K562 (cell line): ENCODE results near the gene RNF19B. TPM values are rescaled to one million over a fixed set of nuclear protein-coding genes. Genes with fewer than 3 reads are reported as not detected.

ENCODE experiments used
- ATAC-seq: fragments of 200-7000 bp; cut with Tn5 transposase; 3 replicates; pipeline ENCODE4 v1.9.1; 2020; ENCODE audit warnings: moderate library complexity
- BruUV-seq: library from RNA; stranded (reverse); fragments of 400-500 nt; replicated peaks from 2 replicates; lab custom pipeline; 2021; lab: Mats Ljungman, UMichigan
- CTCF ChIA-PET: fragments of 300-600 bp; formaldehyde crosslinking; extraction: SDS; loops from one replicate; lab custom pipeline; 2021; ENCODE audit warnings: low intra/inter-chr PET ratio; lab: Yijun Ruan, JAX
- POLR2A ChIA-PET: fragments of 300-600, 350-650 bp; sonication (Branson Sonifier 250); formaldehyde crosslinking; extraction: SDS; loops from one replicate; lab custom pipeline; 2021; ENCODE audit warnings: antibody characterized with exemption, inconsistent platforms; lab: Yijun Ruan, JAX
- DNase-seq, 4 experiments: peaks; one replicate each; pipeline versions ENCODE4 v3.0.0 to v3.0.0-alpha.2; 2011 to 2018; ENCODE audit warnings: low spot score in 3 of 4, mixed read lengths in 3 of 4; ENCODE audit errors: extremely low read depth in 1 of 4
- FAIRE-seq: peaks from 2 replicates; lab custom pipeline; 2011; peaks lifted over from hg19 to GRCh38; lab: Jason Lieb, UNC
- H2AFZ ChIP-seq: 2 replicates; pipeline ENCODE4 v1.6.0; 2011; ENCODE audit warnings: low read depth, low read length, control low read depth, inconsistent platforms
- H3K27ac ChIP-seq: fragments of 200-600 bp; 3 replicates; pipeline ENCODE4 v1.8.0; 2011; ENCODE audit warnings: low read depth, mild to moderate bottlenecking, control low read depth, inconsistent platforms, low read length, moderate library complexity, mixed read lengths; ENCODE audit errors: extremely low read depth
- H3K27me3 ChIP-seq, 2 experiments: fragments of 300-600 bp in 1 of 2; 2 replicates in 1 of 2; 3 replicates in 1 of 2; pipeline versions ENCODE4 v1.6.0 to v1.8.0; 2011; ENCODE audit warnings: inconsistent platforms in 2 of 2, low read length in 2 of 2, mild to moderate bottlenecking in 1 of 2, mixed read lengths in 1 of 2, moderate library complexity in 1 of 2; ENCODE audit not compliant: control insufficient read depth in 2 of 2, insufficient read depth in 2 of 2
- H3K36me3 ChIP-seq: fragments of 300-600 bp; 3 replicates; pipeline ENCODE4 v1.8.0; 2011; ENCODE audit warnings: mild to moderate bottlenecking, low read length, inconsistent platforms; ENCODE audit not compliant: control insufficient read depth, insufficient read depth
- H3K4me1 ChIP-seq, 2 experiments: fragments of 200-600 bp in 1 of 2; replicated peaks in 1 of 2; 2 replicates in 1 of 2; 3 replicates in 1 of 2; pipeline versions ENCODE4 v1.5.1 to v1.8.0; 2011; ENCODE audit warnings: inconsistent platforms in 2 of 2, low read length in 2 of 2, mild to moderate bottlenecking in 1 of 2, mixed read lengths in 1 of 2, moderate library complexity in 1 of 2; ENCODE audit not compliant: control insufficient read depth in 2 of 2, insufficient read depth in 2 of 2
- H3K4me2 ChIP-seq: 2 replicates; pipeline ENCODE4 v1.6.1; 2011; ENCODE audit warnings: low read length, control low read depth, inconsistent platforms, mixed read lengths; ENCODE audit not compliant: insufficient read depth
- H3K4me3 ChIP-seq: fragments of 200-600 bp; sonication (generic), shearing (Covaris generic); 2 replicates; pipeline ENCODE4 v1.5.1; 2016; ENCODE audit warnings: control low read depth, inconsistent platforms
- H3K79me2 ChIP-seq: fragments of 200-600 bp; 3 replicates; pipeline ENCODE4 v1.8.0; 2011; ENCODE audit warnings: low read length, inconsistent platforms; ENCODE audit not compliant: control insufficient read depth, insufficient read depth
- H3K9ac ChIP-seq, 2 experiments: 2 replicates each; pipeline versions ENCODE4 v1.6.0 to v1.6.1; 2011; ENCODE audit warnings: low read depth in 2 of 2, low read length in 2 of 2, control low read depth in 1 of 2, inconsistent platforms in 1 of 2, mild to moderate bottlenecking in 1 of 2, mixed read lengths in 1 of 2; ENCODE audit not compliant: insufficient read depth in 1 of 2
- H3K9me1 ChIP-seq: one replicate; pipeline ENCODE4 v1.6.0; 2011; ENCODE audit warnings: inconsistent platforms, mild to moderate bottlenecking, low read length, moderate library complexity; ENCODE audit not compliant: control insufficient read depth, insufficient read depth
- H3K9me3 ChIP-seq: replicated peaks from 2 replicates; pipeline ENCODE4 v1.5.1; 2011; ENCODE audit warnings: low read depth, low read length, inconsistent platforms; ENCODE audit not compliant: control insufficient read depth, insufficient read depth
- H4K20me1 ChIP-seq: replicated peaks from 2 replicates; pipeline ENCODE4 v1.6.1; 2011; ENCODE audit warnings: low read length, inconsistent platforms, mixed read lengths; ENCODE audit not compliant: control insufficient read depth, insufficient read depth
- IRF9 ChIP-seq: fragments of 450-650 bp; IDR thresholded peaks from 2 replicates; pipeline ENCODE4 v1.6.1; 2016; ENCODE audit warnings: missing biosample characterization, missing genetic modification characterization
- KAT7 ChIP-seq: sonication (generic); formaldehyde crosslinking; IDR thresholded peaks from 2 replicates; pipeline ENCODE4 v1.8.0; 2022; ENCODE audit warnings: missing genetic modification reagents, mild to moderate bottlenecking, borderline replicate concordance
- MAFG ChIP-seq: fragments of 450-650 bp; conservative IDR thresholded peaks from 2 replicates; pipeline ENCODE4 v1.6.1; 2016; ENCODE audit warnings: missing genetic modification characterization, missing compliant biosample characterization
- SPI1 ChIP-seq: IDR thresholded peaks from 2 replicates; pipeline ENCODE4 v1.6.1; 2011; ENCODE audit warnings: low read depth, low read length, control low read depth, borderline replicate concordance
- ZNF121 ChIP-seq: sonication (generic); formaldehyde crosslinking; conservative IDR thresholded peaks from 2 replicates; pipeline ENCODE4 v1.8.0; 2022; ENCODE audit warnings: missing genetic modification reagents
- ZNF184 ChIP-seq: sonication (generic); formaldehyde crosslinking; IDR thresholded peaks from 2 replicates; pipeline ENCODE4 v1.5.0; 2020; ENCODE audit warnings: missing genetic modification reagents
- ZNF232 ChIP-seq: sonication (generic); formaldehyde crosslinking; IDR thresholded peaks from 2 replicates; pipeline ENCODE4 v1.8.0; 2022; ENCODE audit warnings: mild to moderate bottlenecking, missing genetic modification reagents
- ZNF609 ChIP-seq: sonication (generic); formaldehyde crosslinking; IDR thresholded peaks from 2 replicates; pipeline ENCODE4 v1.8.1; 2023; ENCODE audit warnings: missing genetic modification reagents, mild to moderate bottlenecking, borderline replicate concordance
- whole genome bisulfite sequencing: fragments of 100-300 bp; shearing (Covaris generic); methylation state at CpG from one replicate; pipeline ENCODE4 v1.1.6; 2016; ENCODE audit warnings: low coverage, mixed read lengths; ENCODE audit not compliant: insufficient coverage; ENCODE audit errors: missing lambda C conversion rate; 5-methylcytosine and 5-hydroxymethylcytosine counted together
- in situ Hi-C: fragments of 300-500 bp; cut with MboI; formaldehyde crosslinking; loops from 4 replicates; pipeline ENCODE4 v1.15.0; 2018; ENCODE audit warnings: inconsistent platforms, mixed read lengths
- intact Hi-C: fragments of 100-400 bp; cut with micrococcal nuclease; formaldehyde crosslinking; loops from 2 replicates; pipeline ENCODE4 v1.14.2; 2022
- polyA plus RNA-seq, 8 experiments: library from polyadenylated mRNA; depleted of rRNA in 4 of 8; stranded (reverse) in 5 of 8; unstranded in 3 of 8; fragments of >200 nt; fragmentation: Nextera tagmentation in 2 of 8; fragmentation: Illumina TruSeq in 1 of 8; extraction: Ambion mirVana in 2 of 8; extraction: Trizol in 1 of 8; gene quantifications; 2 replicates each; pipeline versions ENCODE4 v1.2.1 to v1.2.3, GENCODE V29; 2011 to 2014; ENCODE audit warnings: inconsistent platforms in 1 of 8, missing spikeins in 1 of 8
- total RNA-seq, 7 experiments: library from RNA; depleted of rRNA in 6 of 7; stranded (reverse); fragments of >200 nt in 6 of 7; fragmentation: Illumina TruSeq in 2 of 7; extraction: Trizol in 2 of 7; gene quantifications; 2 replicates each; pipeline versions ENCODE4 v1.2.1 to v1.2.3, GENCODE V29; 2011 to 2021; ENCODE audit warnings: low replicate concordance in 1 of 7

RNF19B gene
- total and polyA plus RNA-seq, 9 of the 15 experiments (the other 6 are each of a cell fraction or from before 2014, with no cell fraction given), result 2.6 to 14.9 (median 10.1) TPM

- TF ChIP-seq ZNF184 (CRISPR knock-in tag) (0 out of 2 replicates have a peak, but pooled peaks have one; percentile 17), ZNF121 (CRISPR knock-in tag) (peak; percentile 76), KAT7 (CRISPR knock-in tag) (no peak), MAFG (tag) (0 out of 2 replicates have a peak, but pooled peaks have one; percentile 1)
- Histone ChIP-seq H4K20me1 (no peaks in the 10 kb centered on the region), H3K27ac (no peak overlapping the region), H3K9ac (no peak overlapping the region), H3K9me1 (no peaks in the 10 kb centered on the region), H3K9me3 (peaks cover 2% of the 10 kb centered on the region; the same call in 1 of the 2 replicates), H3K36me3 (no peaks in the 10 kb centered on the region), H3K27me3 (peaks cover 0 to 14% of the 10 kb centered on the region in 2 experiments; a peak in 2 of 5 replicates), H3K4me3 (no peak overlapping the region), H3K4me1 (no peaks in the 10 kb centered on the region; a peak in 2 of 5 replicates), H3K4me2 (no peak overlapping the region), H3K79me2 (no peaks in the 10 kb centered on the region), H2AFZ (no peak overlapping the region)
- BruUV-seq, result no TSS peak
- ATAC-seq (no peak), DNase-seq (no peak), FAIRE-seq (no peak)
- CTCF ChIA-PET, result no interaction called here
- intact Hi-C loops (no loop called here), in situ Hi-C loops (no loop called here)
- POLR2A ChIA-PET, result interaction anchor here (1.3 kb wide), 1 partner anchor 12 kb away, joined by 3 read pairs; no protein-coding TSS in a partner anchor
- WGBS, result 0% methylated on average over 5 of the region's 5 CpGs
Measured at GRCh38 chr1:32910319-32910718, 54.3 kb downstream of the RNF19B start.

- BruUV-seq, result no TSS peak
- DNase-seq (no peak), FAIRE-seq (no peak), ATAC-seq (no peak)
- ChIA-PET POLR2A (interaction anchor here (0.6 to 2.4 kb wide), 7 partner anchors 10 to 445 kb away, joined by 3 to 12 read pairs (median 3); no protein-coding TSS in a partner anchor), CTCF (no interaction called here)
- Histone ChIP-seq H3K4me2 (no peak overlapping the region), H3K27ac (no peak overlapping the region), H2AFZ (no peak overlapping the region), H3K27me3 (peaks cover 6 to 13% of the 10 kb centered on the region in 2 experiments; a peak in 3 of 5 replicates), H3K4me3 (no peak overlapping the region), H3K36me3 (no peaks in the 10 kb centered on the region), H3K79me2 (no peaks in the 10 kb centered on the region), H3K9me1 (no peaks in the 10 kb centered on the region), H4K20me1 (no peaks in the 10 kb centered on the region), H3K9ac (no peak overlapping the region), H3K4me1 (no peaks in the 10 kb centered on the region; a peak in 2 of 5 replicates), H3K9me3 (peaks cover 2% of the 10 kb centered on the region; the same call in 1 of the 2 replicates)
- intact Hi-C loops, result no loop called here
- in situ Hi-C loops, result no loop called here
- 3% methylated on average over 4 of the region's 4 CpGs for WGBS
- TF ChIP-seq IRF9 (tag), result no peak
- TF ChIP-seq ZNF232 (CRISPR knock-in tag), result no peak
- TF ChIP-seq SPI1, result peak; percentile 96
- TF ChIP-seq ZNF609 (CRISPR knock-in tag), result no peak
Measured at GRCh38 chr1:32907435-32907834, 57.2 kb downstream of the RNF19B start.
